RCC 7860 (cell line): ENCODE results near the gene ZFYVE26.
"Not testable (repeated sequence)": the region's sequence is repeated elsewhere in the genome, so short reads cannot be mapped to it uniquely, and the experiment has no call there.

Source experiments
- DNase-seq: peaks from one replicate; pipeline ENCODE4 v3.0.0-alpha.2; 2015; ENCODE audit warnings: low spot score
- FAIRE-seq: peaks from 2 replicates; lab custom pipeline; 2012; peaks lifted over from hg19 to GRCh38; lab: Jason Lieb, UNC

ZFYVE26 gene

GRCh38 chr14:67816326-67817002, at the start of gene ZFYVE26:
Gene ZFYVE26, minus strand, starts transcription at chr14:67816590. Its CDS starts 627 bp downstream, at chr14:67815963.
- DNase-seq, result peak; percentile 76
- peak; percentile 65 for FAIRE-seq

GRCh38 chr14:67863223-67863622, 46.8 kb upstream of the ZFYVE26 start:
- DNase-seq, result no peak
- no peak for FAIRE-seq

DNA sequence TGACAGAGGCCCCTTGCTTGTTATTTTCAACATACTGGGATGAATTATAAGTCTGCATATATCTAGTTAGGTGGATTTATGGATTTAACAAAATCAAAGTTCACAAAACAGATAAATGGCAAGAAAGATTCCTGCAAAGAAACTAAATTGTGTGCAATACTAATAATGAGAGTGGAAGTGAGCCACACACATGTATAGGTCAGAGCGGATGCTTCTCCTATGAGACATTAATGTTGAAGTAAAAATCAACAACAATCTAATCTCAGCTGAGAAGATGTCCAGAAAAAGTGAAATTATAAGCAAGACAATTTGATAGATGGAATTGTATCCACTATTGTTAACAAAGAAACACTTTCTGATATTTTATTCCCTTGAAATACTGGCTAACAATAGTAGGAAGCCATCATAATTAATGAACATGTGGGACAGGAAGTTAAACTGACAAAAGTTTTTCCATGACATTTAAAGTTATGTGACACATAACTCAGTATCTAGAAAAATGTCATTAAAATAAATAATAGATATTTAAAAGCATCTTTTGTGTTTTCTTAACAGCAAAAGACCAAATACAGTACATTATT, 42.9 kb upstream of the ZFYVE26 start:
- DNase-seq, result no peak

DNA sequence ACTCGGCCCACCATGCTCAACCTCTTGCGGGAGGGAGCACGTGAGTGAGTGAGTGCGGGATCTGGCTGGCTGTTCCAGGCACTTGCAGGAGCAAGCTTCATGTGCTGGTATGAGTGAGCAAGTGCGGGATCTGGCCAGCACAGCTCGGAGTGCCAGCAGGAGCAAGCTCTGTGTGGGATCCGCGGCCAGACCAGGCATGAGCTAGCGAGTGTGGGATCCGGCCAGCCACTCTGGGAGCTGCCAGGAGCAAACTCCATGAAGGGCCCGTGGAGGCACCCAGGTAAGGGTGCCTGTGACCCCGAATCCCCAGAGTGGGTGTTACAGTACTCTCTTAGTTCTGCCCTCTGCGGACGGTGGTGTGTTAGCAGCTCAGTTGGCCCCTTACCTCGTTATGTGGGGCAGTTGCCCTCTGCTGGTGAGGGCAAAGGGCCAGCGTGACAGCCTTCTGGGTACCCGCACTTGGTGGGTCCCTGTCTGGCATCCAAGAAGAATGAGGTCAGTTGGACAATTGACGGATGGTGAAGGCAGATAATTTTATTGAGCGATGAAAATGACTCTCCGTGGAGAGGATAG, 41.5 kb upstream of the ZFYVE26 start:
- no peak for FAIRE-seq
- no peak for DNase-seq

More for the DNA sequence above, 42.9 kb upstream of the ZFYVE26 start:
- FAIRE-seq, result no peak

- FAIRE-seq (no peak), DNase-seq (no peak)
Observed at GRCh38 chr14:67856827-67857226, 40.4 kb upstream of the ZFYVE26 start.

GRCh38 chr14:67853715-67854114, 37.3 kb upstream of the ZFYVE26 start:
- no peak for FAIRE-seq
- DNase-seq, result no peak

GRCh38 chr14:67852926-67853604, 36.7 kb upstream of the ZFYVE26 start:
- DNase-seq (no peak), FAIRE-seq (no peak)

DNA sequence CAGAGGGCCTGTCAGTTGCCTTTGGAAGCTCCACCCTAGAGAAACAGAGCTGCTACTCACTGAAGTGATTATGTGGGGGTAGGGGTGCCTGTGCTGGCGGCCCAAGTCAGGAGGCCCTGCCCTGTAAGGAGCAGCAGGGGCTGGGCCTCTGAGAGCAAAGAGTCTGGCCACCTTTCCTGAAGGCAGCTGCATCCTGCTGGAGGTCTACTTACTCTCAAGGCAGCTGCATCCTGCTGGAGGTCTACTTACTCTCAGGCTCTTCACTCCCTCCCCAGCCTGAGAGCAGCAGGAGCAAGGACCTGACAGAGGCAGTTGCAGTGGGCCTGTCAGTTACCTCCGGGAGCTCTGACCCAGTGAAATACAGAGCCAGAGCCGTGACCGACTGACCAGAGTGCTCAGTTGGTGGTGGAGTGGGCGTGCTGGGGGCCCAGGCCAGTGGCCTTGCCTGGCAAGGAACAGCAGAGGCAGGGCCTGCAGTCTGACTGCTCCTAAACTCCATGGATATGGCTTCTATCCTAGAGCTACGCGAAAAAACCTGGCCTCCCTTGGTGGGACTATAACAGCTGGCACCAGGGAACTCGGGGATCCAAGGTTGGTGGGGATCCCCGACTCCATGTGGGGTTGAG, 35.5 kb upstream of the ZFYVE26 start:
- no peak for DNase-seq
- FAIRE-seq, result no peak

DNA sequence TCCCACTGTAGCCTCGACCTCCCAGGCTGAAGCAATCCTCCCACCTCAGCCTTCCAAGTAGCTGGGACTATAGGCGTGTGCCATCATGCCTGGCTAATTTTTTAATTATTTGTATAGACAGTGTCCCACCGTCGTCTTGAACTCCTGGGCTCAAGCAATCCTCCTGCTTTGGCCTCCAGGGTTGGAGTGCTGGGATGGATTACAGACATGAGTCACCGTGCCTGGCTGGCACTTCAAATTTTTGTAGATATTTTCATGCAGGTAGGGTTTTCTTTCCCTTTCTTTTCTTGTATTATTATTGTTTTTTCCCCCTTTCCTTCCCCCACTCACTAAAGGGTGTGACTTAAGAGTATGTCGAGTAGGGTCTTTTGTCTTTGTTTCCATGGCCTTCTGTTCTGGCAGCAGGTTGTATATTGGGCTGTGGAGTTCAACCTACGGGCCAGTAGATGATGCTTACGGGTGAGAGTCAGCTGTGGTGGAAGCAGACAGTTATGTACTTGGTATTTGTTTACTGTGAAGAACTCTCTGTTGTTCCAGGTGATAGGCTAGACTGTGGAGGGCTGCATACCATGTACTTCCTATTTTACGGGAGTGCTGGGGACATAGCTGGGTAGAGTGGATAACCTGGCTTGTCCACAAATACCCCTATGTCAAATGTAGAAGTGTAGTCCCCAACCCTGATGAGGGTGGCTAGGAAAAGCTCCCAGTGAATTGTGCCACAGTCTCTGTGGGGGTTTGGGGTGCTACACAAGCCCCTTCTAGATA, 33.9 kb upstream of the ZFYVE26 start:
- FAIRE-seq (no peak), DNase-seq (no peak)

- FAIRE-seq (no peak), DNase-seq (no peak)
Observed at GRCh38 chr14:67846029-67846610, 29.7 kb upstream of the ZFYVE26 start.

DNA sequence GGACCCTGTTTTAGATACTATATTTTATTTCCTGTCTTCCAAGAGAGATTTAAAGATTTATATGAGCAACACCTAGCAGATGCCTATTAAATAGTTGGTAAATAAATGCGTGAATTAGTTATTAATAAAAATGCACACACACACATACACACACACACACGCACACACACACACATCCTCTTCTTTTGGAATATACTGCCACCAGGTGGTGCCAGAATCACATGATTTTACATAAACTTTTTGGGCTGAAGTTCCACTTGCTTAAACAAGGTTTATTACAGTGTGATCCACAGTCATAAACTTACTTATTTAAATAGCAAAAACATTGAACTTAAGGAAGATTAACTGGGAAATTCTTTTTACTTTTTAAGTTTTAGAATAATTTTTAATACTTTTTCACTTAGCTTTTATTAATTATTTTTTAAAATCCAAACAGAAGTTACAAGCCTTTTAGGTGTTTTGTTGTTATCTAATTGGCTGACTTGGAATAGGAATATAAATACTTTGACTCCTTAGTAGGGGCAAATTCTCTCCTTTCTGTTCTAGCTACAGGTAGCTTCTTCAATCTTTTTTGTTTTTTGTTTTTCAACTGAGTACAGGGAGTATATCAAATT, 20.7 kb upstream of the ZFYVE26 start:
- FAIRE-seq (peak; percentile 71), DNase-seq (peak; percentile 26)

DNA sequence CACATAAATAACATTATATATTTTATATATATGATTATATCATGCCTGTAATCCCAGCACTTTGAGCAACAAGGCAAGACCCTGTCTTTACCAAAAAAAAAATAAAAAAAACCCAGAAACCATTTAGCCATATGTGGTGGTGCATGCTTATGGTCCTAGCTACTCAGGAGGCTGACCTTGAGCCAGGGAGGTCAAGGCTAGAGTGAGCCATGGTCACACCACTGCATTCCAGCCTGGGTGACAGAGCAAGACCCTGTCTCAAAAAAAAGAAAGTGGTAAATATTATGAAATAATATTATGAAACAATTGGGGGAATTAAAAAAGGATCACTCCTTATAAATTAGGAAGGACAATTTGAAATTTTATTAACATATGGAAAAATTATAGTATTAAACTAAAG, 19.2 kb upstream of the ZFYVE26 start:
- FAIRE-seq, result no peak
- DNase-seq, result no peak

GRCh38 chr14:67833403-67833802, 17.0 kb upstream of the ZFYVE26 start:
- FAIRE-seq, result no peak
- DNase-seq, result no peak

DNA sequence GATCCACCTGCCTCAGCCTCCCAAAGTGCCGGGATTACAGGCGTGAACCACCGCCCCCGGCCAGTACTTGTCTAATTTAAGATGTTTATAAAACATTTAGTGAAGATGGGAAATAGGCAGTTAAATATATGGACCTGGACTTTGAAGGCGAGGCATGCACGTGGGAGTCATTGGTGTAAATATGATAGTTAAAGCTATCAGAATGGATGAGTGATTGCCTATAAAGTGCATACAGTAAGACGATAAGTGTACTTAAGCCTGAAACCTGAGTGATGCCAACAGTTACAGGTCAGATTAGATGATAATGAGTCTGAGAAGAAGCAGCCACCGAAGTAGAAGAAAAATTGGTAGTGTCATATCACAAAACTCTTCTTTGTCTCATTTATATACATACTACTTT, 14.7 kb upstream of the ZFYVE26 start:
- no peak for FAIRE-seq
- DNase-seq, result no peak

- FAIRE-seq, result no peak
- DNase-seq, result no peak
Observed at GRCh38 chr14:67821121-67821520, 4.7 kb upstream of the ZFYVE26 start.

GRCh38 chr14:67820428-67820971, 4.1 kb upstream of the ZFYVE26 start:
- DNase-seq, result peak; percentile 28

GRCh38 chr14:67819563-67820421, 3.4 kb upstream of the ZFYVE26 start, which contains the start of gene RAD51B:
Gene RAD51B, plus strand, starts transcription at chr14:67819779.
- DNase-seq (peak; percentile 44), FAIRE-seq (peak; percentile 25)

More at GRCh38 chr14:67820428-67820971, 4.1 kb upstream of the ZFYVE26 start:
- no peak for FAIRE-seq

DNA sequence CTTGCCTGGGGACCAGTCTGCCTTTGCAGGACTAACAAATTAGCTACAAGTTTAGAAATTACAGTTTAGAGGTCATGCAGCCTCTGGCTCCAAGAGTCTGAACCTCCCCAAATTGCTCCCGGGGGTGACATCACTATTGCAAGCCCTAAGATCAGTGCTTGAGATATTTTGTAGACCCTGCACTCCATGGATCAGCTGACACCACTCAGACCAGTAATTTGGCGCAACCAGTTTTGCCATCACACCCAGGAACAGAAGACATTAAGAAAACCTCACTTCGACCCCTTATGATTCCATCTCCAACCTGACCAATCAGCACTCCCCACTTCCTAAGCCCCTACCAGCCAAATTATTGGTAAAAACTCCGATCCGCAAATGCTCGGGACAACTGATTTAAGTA, 2.1 kb upstream of the ZFYVE26 start:
- FAIRE-seq, DNase-seq: not testable (repeated sequence)
